ENCODE results near the gene PDE11A.

The PDE11A gene

DNA sequence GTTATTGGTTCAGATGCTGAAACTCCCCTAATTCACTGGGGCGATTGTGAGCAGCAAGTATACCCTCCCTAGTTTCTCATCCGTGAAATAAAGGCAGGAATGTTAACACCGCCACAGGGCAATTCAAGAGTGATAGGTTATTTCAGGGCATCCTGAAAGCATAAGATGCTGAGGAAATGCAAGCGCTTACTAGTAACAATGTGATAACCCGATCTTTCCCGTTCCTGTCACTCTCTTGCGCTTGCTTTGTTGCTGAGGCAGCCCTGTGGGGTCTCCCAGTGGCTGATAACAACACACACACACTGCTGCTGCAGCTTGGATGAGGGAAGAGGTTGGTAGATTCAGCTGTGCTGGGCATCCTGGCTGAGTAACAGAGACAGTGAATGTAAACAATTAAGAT is 420.7 kb downstream of the PDE11A start:
- no peaks in the 10 kb centered on the region for H3K9me3 Mint-ChIP-seq
- H3K27ac Mint-ChIP-seq = no peak overlapping the region
- no peaks in the 10 kb centered on the region for H3K4me1 Mint-ChIP-seq (ENCODE audit: low read depth)
- H3K36me3 Mint-ChIP-seq (ENCODE audit: low read depth) = no peaks in the 10 kb centered on the region
- H3K4me3 Mint-ChIP-seq = no peak overlapping the region
- peaks cover 27% of the 10 kb centered on the region for H3K27me3 Mint-ChIP-seq (ENCODE audit: low read depth)

GRCh38 chr2:177649568-177650518 is 422.7 kb downstream of the PDE11A start:
- H3K36me3 Mint-ChIP-seq (ENCODE audit: low read depth) = no peaks in the 10 kb centered on the region
- H3K27ac Mint-ChIP-seq = no peak overlapping the region
- no peak overlapping the region for H3K4me3 Mint-ChIP-seq
- H3K27me3 Mint-ChIP-seq (ENCODE audit: low read depth) = peaks cover 23% of the 10 kb centered on the region
- H3K4me1 Mint-ChIP-seq (ENCODE audit: low read depth) = no peaks in the 10 kb centered on the region
- no peaks in the 10 kb centered on the region for H3K9me3 Mint-ChIP-seq

GRCh38 chr2:177646791-177647190 is 425.8 kb downstream of the PDE11A start:
- Mint-ChIP-seq H3K36me3 (ENCODE audit: low read depth) (no peaks in the 10 kb centered on the region), H3K27ac (no peak overlapping the region), H3K9me3 (peaks cover 5% of the 10 kb centered on the region), H3K4me3 (no peak overlapping the region), H3K27me3 (ENCODE audit: low read depth) (peaks cover 20% of the 10 kb centered on the region), H3K4me1 (ENCODE audit: low read depth) (no peaks in the 10 kb centered on the region)

DNA sequence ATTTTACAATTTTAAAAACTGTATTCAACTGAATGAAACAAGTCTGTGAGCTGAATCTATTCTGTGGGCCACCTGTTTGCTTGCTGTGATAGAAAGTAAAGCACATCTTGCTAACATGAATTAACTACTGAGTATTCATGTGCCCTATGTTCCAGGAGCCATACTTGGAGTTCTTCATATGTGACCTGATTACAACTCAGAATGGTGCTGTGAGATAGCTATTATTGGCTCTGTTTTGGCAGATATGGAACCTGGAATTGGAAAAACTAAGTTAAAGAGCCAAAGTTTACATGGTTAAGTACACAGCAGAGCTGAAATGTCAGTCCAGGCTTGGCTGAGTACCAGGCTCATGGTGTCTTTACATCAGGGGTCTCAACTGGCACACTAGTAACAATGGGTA is 426.3 kb downstream of the PDE11A start:
- no peak overlapping the region for H3K27ac Mint-ChIP-seq
- H3K9me3 Mint-ChIP-seq = peaks cover 6% of the 10 kb centered on the region
- no peaks in the 10 kb centered on the region for H3K4me1 Mint-ChIP-seq (ENCODE audit: low read depth)
- H3K36me3 Mint-ChIP-seq (ENCODE audit: low read depth) = no peaks in the 10 kb centered on the region
- peaks cover 18% of the 10 kb centered on the region for H3K27me3 Mint-ChIP-seq (ENCODE audit: low read depth)
- H3K4me3 Mint-ChIP-seq = no peak overlapping the region

GRCh38 chr2:177641331-177641730 is 431.2 kb downstream of the PDE11A start:
- no peak overlapping the region for H3K27ac Mint-ChIP-seq
- H3K9me3 Mint-ChIP-seq = peaks cover 10% of the 10 kb centered on the region
- H3K4me3 Mint-ChIP-seq = no peak overlapping the region
- H3K4me1 Mint-ChIP-seq (ENCODE audit: low read depth) = no peaks in the 10 kb centered on the region
- peaks cover 8% of the 10 kb centered on the region for H3K27me3 Mint-ChIP-seq (ENCODE audit: low read depth)
- no peaks in the 10 kb centered on the region for H3K36me3 Mint-ChIP-seq (ENCODE audit: low read depth)

DNA sequence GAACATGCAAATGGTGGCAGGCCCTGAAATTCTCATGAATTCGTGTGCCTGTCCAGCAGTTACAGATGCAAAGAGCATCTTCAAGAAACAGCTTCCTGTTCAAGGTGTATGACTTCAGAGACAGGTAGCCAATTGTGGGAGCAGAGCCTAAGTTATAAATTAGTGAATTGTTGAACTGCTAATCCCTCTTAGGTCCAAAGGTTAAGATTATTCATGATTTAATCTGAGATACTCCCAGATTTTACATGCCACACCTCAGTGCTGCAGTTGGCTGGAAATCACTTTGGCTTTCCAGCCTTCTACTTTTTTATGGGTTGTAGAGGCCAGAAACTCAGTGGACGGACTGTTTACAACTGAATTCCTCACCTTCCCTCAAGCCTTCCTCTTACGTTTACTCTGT is 432.2 kb downstream of the PDE11A start:
- no peaks in the 10 kb centered on the region for H3K4me1 Mint-ChIP-seq (ENCODE audit: low read depth)
- peaks cover 10% of the 10 kb centered on the region for H3K9me3 Mint-ChIP-seq
- no peaks in the 10 kb centered on the region for H3K36me3 Mint-ChIP-seq (ENCODE audit: low read depth)
- no peak overlapping the region for H3K27ac Mint-ChIP-seq
- peaks cover 8% of the 10 kb centered on the region for H3K27me3 Mint-ChIP-seq (ENCODE audit: low read depth)
- H3K4me3 Mint-ChIP-seq = no peak overlapping the region

DNA sequence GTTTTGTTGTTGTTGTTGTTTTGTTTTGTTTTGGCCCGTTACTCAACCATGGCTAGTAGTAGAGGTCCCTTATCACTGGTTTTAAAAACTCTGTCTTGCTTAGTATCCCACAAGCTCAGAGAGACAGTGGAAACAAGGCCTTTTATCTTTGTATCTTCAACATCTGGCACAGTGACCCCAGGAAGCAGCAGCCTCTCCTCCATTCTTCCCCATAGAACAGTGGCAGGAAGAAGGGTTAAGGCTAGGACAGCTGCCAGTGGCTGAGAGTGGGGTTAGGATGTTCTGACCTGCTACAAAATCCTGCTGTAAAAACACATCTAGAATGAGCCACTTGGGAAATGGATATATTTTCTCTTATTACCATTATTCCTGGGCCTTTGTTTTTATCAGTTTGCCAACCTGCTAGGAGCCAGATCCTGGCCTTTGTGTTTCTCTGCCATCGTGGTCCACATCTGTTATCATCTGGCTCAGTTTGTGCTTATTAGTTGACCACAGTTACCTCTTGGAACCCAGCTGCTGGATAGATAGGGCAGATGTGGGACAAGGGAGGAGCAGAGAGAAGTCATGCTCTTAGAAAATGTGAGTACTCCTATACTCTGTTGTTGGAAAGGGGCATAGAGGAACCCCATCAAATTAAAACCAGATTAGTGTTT is 433.2 kb downstream of the PDE11A start:
- H3K27me3 Mint-ChIP-seq (ENCODE audit: low read depth) = peaks cover 8% of the 10 kb centered on the region
- H3K36me3 Mint-ChIP-seq (ENCODE audit: low read depth) = no peaks in the 10 kb centered on the region
- peaks cover 10% of the 10 kb centered on the region for H3K9me3 Mint-ChIP-seq
- no peak overlapping the region for H3K4me3 Mint-ChIP-seq
- no peak overlapping the region for H3K27ac Mint-ChIP-seq
- H3K4me1 Mint-ChIP-seq (ENCODE audit: low read depth) = no peaks in the 10 kb centered on the region

DNA sequence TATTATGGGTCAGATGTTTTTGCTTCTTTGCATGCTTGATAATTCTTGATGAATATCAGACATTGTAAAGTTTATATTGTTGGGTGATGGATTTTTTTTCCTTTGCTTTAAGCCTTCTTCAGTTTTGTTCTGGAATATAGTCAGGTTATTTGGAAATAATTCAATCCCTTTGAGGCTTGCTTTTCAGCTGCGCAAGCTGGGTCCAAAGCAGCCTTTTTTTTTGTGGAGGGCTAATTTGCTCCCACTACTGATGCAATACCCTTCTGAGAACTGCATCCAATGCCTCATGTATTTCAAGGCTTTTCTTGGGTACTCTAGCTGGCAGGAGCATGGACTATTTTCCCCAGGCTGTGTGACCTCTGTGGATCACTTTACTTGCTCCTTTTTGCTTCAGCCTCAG is 434.1 kb downstream of the PDE11A start:
- Mint-ChIP-seq H3K4me1 (ENCODE audit: low read depth) (no peaks in the 10 kb centered on the region), H3K27ac (no peak overlapping the region), H3K36me3 (ENCODE audit: low read depth) (no peaks in the 10 kb centered on the region), H3K27me3 (ENCODE audit: low read depth) (peaks cover 8% of the 10 kb centered on the region), H3K4me3 (no peak overlapping the region), H3K9me3 (peaks cover 10% of the 10 kb centered on the region)

DNA sequence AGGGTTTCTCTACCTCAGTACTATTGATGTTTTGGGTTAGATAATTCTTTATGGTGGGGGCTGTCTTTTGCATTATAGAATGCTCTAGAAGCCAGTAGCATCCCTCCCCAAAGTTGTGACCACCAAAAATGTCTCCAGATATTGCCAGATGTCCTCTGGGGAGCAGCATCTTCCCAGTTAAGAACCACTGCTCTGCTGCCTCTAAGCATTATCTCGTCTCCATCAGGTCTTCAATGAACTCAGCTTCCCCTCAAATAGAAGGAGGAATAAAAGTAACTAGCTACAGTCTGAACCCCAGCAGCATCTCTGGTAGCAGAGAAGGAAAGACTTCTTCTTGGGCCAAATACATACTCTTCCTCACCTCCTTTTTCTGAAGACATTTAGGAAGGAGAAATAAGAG is 435.9 kb downstream of the PDE11A start:
- H3K27ac Mint-ChIP-seq = no peak overlapping the region
- no peaks in the 10 kb centered on the region for H3K4me1 Mint-ChIP-seq (ENCODE audit: low read depth)
- H3K9me3 Mint-ChIP-seq = peaks cover 5% of the 10 kb centered on the region
- H3K27me3 Mint-ChIP-seq (ENCODE audit: low read depth) = no peaks in the 10 kb centered on the region
- H3K36me3 Mint-ChIP-seq (ENCODE audit: low read depth) = no peaks in the 10 kb centered on the region
- no peak overlapping the region for H3K4me3 Mint-ChIP-seq

DNA sequence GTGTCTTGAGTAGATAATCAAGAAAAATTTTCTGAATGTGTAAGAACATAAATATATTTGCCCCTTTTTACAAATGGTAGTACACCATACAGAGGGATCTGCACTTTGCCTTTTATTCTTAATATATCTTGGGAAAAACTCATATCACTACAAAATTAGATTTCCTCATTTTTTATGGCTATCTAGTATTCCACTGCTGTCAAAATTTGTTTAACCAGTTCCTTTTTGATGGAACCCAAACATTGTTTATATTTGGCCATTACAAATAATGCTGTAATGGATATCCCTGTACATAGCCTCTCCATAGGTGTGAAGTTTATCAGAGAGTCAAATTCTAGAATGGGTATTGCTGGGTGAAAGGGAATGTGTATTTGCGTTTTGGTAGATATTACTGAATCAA is 436.9 kb downstream of the PDE11A start:
- H3K27me3 Mint-ChIP-seq (ENCODE audit: low read depth) = no peaks in the 10 kb centered on the region
- no peak overlapping the region for H3K4me3 Mint-ChIP-seq
- H3K36me3 Mint-ChIP-seq (ENCODE audit: low read depth) = no peaks in the 10 kb centered on the region
- H3K4me1 Mint-ChIP-seq (ENCODE audit: low read depth) = no peaks in the 10 kb centered on the region
- H3K27ac Mint-ChIP-seq = no peak overlapping the region
- no peaks in the 10 kb centered on the region for H3K9me3 Mint-ChIP-seq

- Mint-ChIP-seq H3K4me3 (no peak overlapping the region), H3K4me1 (ENCODE audit: low read depth) (peaks cover 7% of the 10 kb centered on the region), H3K9me3 (no peaks in the 10 kb centered on the region), H3K36me3 (ENCODE audit: low read depth) (no peaks in the 10 kb centered on the region), H3K27ac (no peak overlapping the region), H3K27me3 (ENCODE audit: low read depth) (no peaks in the 10 kb centered on the region)
These were observed 438.7 kb downstream of the PDE11A start for GRCh38 chr2:177633910-177634294.

DNA sequence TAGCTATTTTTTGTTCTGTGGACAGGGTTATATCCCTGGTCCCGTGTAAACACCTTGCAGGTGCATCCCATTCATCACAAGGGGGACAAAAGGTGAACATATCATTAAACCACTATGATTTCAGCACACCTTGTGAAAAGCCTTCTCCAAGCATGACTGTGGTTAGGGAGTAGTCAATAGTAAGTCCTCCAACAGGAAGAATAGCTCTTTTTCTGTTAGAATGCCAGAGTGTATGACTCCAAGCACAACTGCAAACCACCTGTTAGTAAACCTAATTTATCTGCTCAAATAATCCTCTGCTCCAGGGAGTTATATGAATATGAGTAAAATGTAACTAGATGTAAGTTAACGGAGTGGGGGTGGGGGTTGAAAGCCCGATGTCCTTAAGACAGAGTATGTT is 439.5 kb downstream of the PDE11A start:
- no peaks in the 10 kb centered on the region for H3K36me3 Mint-ChIP-seq (ENCODE audit: low read depth)

GRCh38 chr2:177631680-177632079 is 440.9 kb downstream of the PDE11A start:
- peaks cover 7% of the 10 kb centered on the region for H3K4me1 Mint-ChIP-seq (ENCODE audit: low read depth)
- no peaks in the 10 kb centered on the region for H3K9me3 Mint-ChIP-seq
- H3K4me3 Mint-ChIP-seq = no peak overlapping the region
- no peaks in the 10 kb centered on the region for H3K27me3 Mint-ChIP-seq (ENCODE audit: low read depth)
- H3K27ac Mint-ChIP-seq = no peak overlapping the region
- H3K36me3 Mint-ChIP-seq (ENCODE audit: low read depth) = no peaks in the 10 kb centered on the region

More for the DNA sequence above, 439.5 kb downstream of the PDE11A start:
- H3K4me1 Mint-ChIP-seq (ENCODE audit: low read depth) = peaks cover 7% of the 10 kb centered on the region
- no peak overlapping the region for H3K27ac Mint-ChIP-seq
- H3K27me3 Mint-ChIP-seq (ENCODE audit: low read depth) = no peaks in the 10 kb centered on the region
- no peak overlapping the region for H3K4me3 Mint-ChIP-seq
- H3K9me3 Mint-ChIP-seq = no peaks in the 10 kb centered on the region

DNA sequence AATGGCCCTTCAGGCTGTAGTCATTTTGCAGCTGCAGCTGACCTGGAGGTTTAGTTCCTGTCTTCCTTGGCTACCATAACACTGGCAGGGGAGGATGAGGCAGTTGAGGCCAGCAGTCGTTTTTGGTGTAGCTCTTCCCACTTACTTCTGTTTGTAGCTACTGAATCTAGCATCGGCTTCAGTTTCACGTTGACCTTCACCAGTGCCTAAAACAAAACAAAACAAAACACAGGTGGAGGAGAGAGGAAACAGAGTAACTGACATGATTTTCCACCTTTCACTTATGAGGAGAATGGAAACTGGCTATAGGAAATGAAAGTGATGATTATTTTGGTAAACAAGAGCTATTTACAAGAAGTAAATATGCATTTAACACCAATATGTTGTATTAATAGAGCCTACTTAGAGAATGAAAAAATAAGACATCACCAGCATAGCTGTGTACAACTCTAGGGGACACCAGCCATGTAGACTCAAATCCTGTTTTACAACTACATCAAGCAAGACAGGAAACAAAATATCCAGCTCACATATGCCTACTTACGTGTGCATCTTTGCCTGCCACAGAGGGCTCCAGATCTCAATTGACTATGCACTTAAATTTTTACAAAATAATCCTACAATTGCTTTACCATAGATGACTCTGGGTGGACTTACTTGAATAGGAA is 443.1 kb downstream of the PDE11A start:
- H3K4me3 Mint-ChIP-seq = no peak overlapping the region
- peaks cover 4% of the 10 kb centered on the region for H3K27me3 Mint-ChIP-seq (ENCODE audit: low read depth)
- H3K36me3 Mint-ChIP-seq (ENCODE audit: low read depth) = no peaks in the 10 kb centered on the region
- H3K4me1 Mint-ChIP-seq (ENCODE audit: low read depth) = peaks cover 7% of the 10 kb centered on the region
- no peak overlapping the region for H3K27ac Mint-ChIP-seq
- H3K9me3 Mint-ChIP-seq = no peaks in the 10 kb centered on the region

GRCh38 chr2:177628831-177629230 is 443.7 kb downstream of the PDE11A start:
- Mint-ChIP-seq H3K4me3 (no peak overlapping the region), H3K4me1 (ENCODE audit: low read depth) (peaks cover 8% of the 10 kb centered on the region), H3K36me3 (ENCODE audit: low read depth) (no peaks in the 10 kb centered on the region), H3K9me3 (no peaks in the 10 kb centered on the region), H3K27me3 (ENCODE audit: low read depth) (peaks cover 6% of the 10 kb centered on the region), H3K27ac (no peak overlapping the region)
